Measurements from ENCODE around the gene HABP4.

The HABP4 gene

GRCh38 chr9:96476013-96476412, 26.0 kb downstream of the HABP4 start:
- TF ChIP-seq POLR2A (IDR thresholded peaks at IDR 0.05; ENCODE audit: low read length) (no peak), GATA1 (IDR thresholded peaks at IDR 0.05; ENCODE audit: low read depth, low read length) (no peak)
- no peak for DNase-seq

- DNase-seq: peak; percentile 50 to 81
- peak; percentile 17 for TF ChIP-seq POLR2A (IDR thresholded peaks at IDR 0.05; ENCODE audit: low read length)
- TF ChIP-seq GATA1 (IDR thresholded peaks at IDR 0.05; ENCODE audit: low read depth, low read length): no peak
Measured at GRCh38 chr9:96476591-96476990, 26.6 kb downstream of the HABP4 start.

- no peak for DNase-seq
- TF ChIP-seq GATA1 (IDR thresholded peaks at IDR 0.05; ENCODE audit: low read depth, low read length): no peak
Measured at GRCh38 chr9:96478829-96479371, 28.9 kb downstream of the HABP4 start.

GRCh38 chr9:96480736-96481135, 30.8 kb downstream of the HABP4 start:
- no peak for DNase-seq
- no peak for TF ChIP-seq POLR2A (IDR thresholded peaks at IDR 0.05; ENCODE audit: low read length)
- no peak for TF ChIP-seq GATA1 (IDR thresholded peaks at IDR 0.05; ENCODE audit: low read depth, low read length)

- no peak for DNase-seq
- TF ChIP-seq GATA1 (IDR thresholded peaks at IDR 0.05; ENCODE audit: low read depth, low read length): no peak
- TF ChIP-seq POLR2A (IDR thresholded peaks at IDR 0.05; ENCODE audit: low read length): no peak
Measured at GRCh38 chr9:96482476-96482875, 32.5 kb downstream of the HABP4 start.

GRCh38 chr9:96483197-96483596, 33.2 kb downstream of the HABP4 start:
- DNase-seq: no peak
- TF ChIP-seq POLR2A (IDR thresholded peaks at IDR 0.05; ENCODE audit: low read length) (no peak), GATA1 (IDR thresholded peaks at IDR 0.05; ENCODE audit: low read depth, low read length) (no peak)

GRCh38 chr9:96483733-96484390, 33.9 kb downstream of the HABP4 start:
- TF ChIP-seq GATA1 (IDR thresholded peaks at IDR 0.05; ENCODE audit: low read depth, low read length): no peak
- no peak for TF ChIP-seq POLR2A (IDR thresholded peaks at IDR 0.05; ENCODE audit: low read length)
- DNase-seq: no peak

- no peak for DNase-seq
- TF ChIP-seq POLR2A (IDR thresholded peaks at IDR 0.05; ENCODE audit: low read length): no peak
- TF ChIP-seq GATA1 (IDR thresholded peaks at IDR 0.05; ENCODE audit: low read depth, low read length): no peak
Measured at GRCh38 chr9:96484521-96484931, 34.6 kb downstream of the HABP4 start.

GRCh38 chr9:96485280-96485679, 35.3 kb downstream of the HABP4 start:
- DNase-seq: no peak
- TF ChIP-seq POLR2A (IDR thresholded peaks at IDR 0.05; ENCODE audit: low read length) (no peak), GATA1 (IDR thresholded peaks at IDR 0.05; ENCODE audit: low read depth, low read length) (no peak)

GRCh38 chr9:96486386-96487028, 36.5 kb downstream of the HABP4 start:
- no peak for TF ChIP-seq POLR2A (IDR thresholded peaks at IDR 0.05; ENCODE audit: low read length)
- no peak for TF ChIP-seq GATA1 (IDR thresholded peaks at IDR 0.05; ENCODE audit: low read depth, low read length)
- DNase-seq: no peak

- DNase-seq: no peak
- TF ChIP-seq GATA1 (IDR thresholded peaks at IDR 0.05; ENCODE audit: low read depth, low read length) (no peak), POLR2A (IDR thresholded peaks at IDR 0.05; ENCODE audit: low read length) (no peak)
Measured at GRCh38 chr9:96487029-96487396, 37.0 kb downstream of the HABP4 start.

GRCh38 chr9:96487949-96488348, 38.0 kb downstream of the HABP4 start:
- TF ChIP-seq GATA1 (IDR thresholded peaks at IDR 0.05; ENCODE audit: low read depth, low read length) (no peak), POLR2A (IDR thresholded peaks at IDR 0.05; ENCODE audit: low read length) (no peak)

GRCh38 chr9:96489482-96489979, 39.6 kb downstream of the HABP4 start:
- DNase-seq: no peak
- TF ChIP-seq POLR2A (IDR thresholded peaks at IDR 0.05; ENCODE audit: low read length): no peak
- TF ChIP-seq GATA1 (IDR thresholded peaks at IDR 0.05; ENCODE audit: low read depth, low read length): no peak

More at GRCh38 chr9:96487949-96488348, 38.0 kb downstream of the HABP4 start:
- DNase-seq: no peak

GRCh38 chr9:96490534-96491078, 40.6 kb downstream of the HABP4 start:
- DNase-seq: no peak
- TF ChIP-seq POLR2A (IDR thresholded peaks at IDR 0.05; ENCODE audit: low read length) (no peak), GATA1 (IDR thresholded peaks at IDR 0.05; ENCODE audit: low read depth, low read length) (no peak)

Measured in erythroblast (primary cell).